ENCODE measurements around the gene MFSD6L. TPM values are rescaled to one million over a fixed set of nuclear protein-coding genes. Genes with fewer than 3 reads are reported as not detected.

The MFSD6L gene
- total and polyA plus RNA-seq, 2 experiments from 2014 or later = not detected

GRCh38 chr17:8776881-8777280 is 22.3 kb downstream of the MFSD6L start:
- no peak overlapping the region for H3K4me2 ChIP-seq (ENCODE audit: unreplicated experiment)
- TF ChIP-seq EZH2phosphoT487 (IDR thresholded peaks at IDR 0.05; ENCODE audit: insufficient read depth, low read depth) (no peak), EZH2 (IDR thresholded peaks at IDR 0.05; ENCODE audit: insufficient read depth, poor library complexity, severe bottlenecking) (no peak)
- in situ Hi-C loops (cut with MboI) = no loop called here
- H3K27me3 ChIP-seq (replicated peaks; ENCODE audit: insufficient read depth) = peaks cover 11% of the 10 kb centered on the region
- H3K4me1 ChIP-seq (ENCODE audit: insufficient read depth) = no peaks in the 10 kb centered on the region
- no peak overlapping the region for H3K27ac ChIP-seq
- no peaks in the 10 kb centered on the region for H4K20me1 ChIP-seq (ENCODE audit: insufficient read depth)
- WGBS, 2 experiments (ENCODE audit: low coverage in 1 of 2, low lambda C conversion rate in 2 of 2, missing lambda C conversion rate in 2 of 2) = 39% methylated on average over 1 of the region's 1 CpG
- no peak overlapping the region for H3K4me3 ChIP-seq
- no peak overlapping the region for H2AFZ ChIP-seq
- DNase-seq = no peak
- H3F3A ChIP-seq (ENCODE audit: insufficient read depth) = no peaks in the 10 kb centered on the region
- no peaks in the 10 kb centered on the region for H3K36me3 ChIP-seq (ENCODE audit: low read depth)
- no peak overlapping the region for H3K9ac ChIP-seq
- H3K9me3 ChIP-seq (ENCODE audit: low read depth) = no peaks in the 10 kb centered on the region
- H3K79me2 ChIP-seq (ENCODE audit: insufficient read depth) = no peaks in the 10 kb centered on the region
- no peaks in the 10 kb centered on the region for H3K9me2 ChIP-seq (ENCODE audit: insufficient read depth)

- Histone ChIP-seq H3K79me2 (ENCODE audit: insufficient read depth) (no peaks in the 10 kb centered on the region), H3K4me1 (ENCODE audit: insufficient read depth) (no peaks in the 10 kb centered on the region), H3K4me3 (no peak overlapping the region), H3K27ac (no peak overlapping the region), H3F3A (ENCODE audit: insufficient read depth) (no peaks in the 10 kb centered on the region), H3K27me3 (replicated peaks; ENCODE audit: insufficient read depth) (peaks cover 11% of the 10 kb centered on the region), H4K20me1 (ENCODE audit: insufficient read depth) (no peaks in the 10 kb centered on the region), H3K9me3 (ENCODE audit: low read depth) (no peaks in the 10 kb centered on the region), H3K4me2 (ENCODE audit: unreplicated experiment) (no peak overlapping the region), H3K9ac (no peak overlapping the region), H3K36me3 (ENCODE audit: low read depth) (no peaks in the 10 kb centered on the region), H2AFZ (no peak overlapping the region), H3K9me2 (ENCODE audit: insufficient read depth) (no peaks in the 10 kb centered on the region)
- no peak for TF ChIP-seq EZH2 (IDR thresholded peaks at IDR 0.05; ENCODE audit: insufficient read depth, poor library complexity, severe bottlenecking)
- no peak for TF ChIP-seq EZH2phosphoT487 (IDR thresholded peaks at IDR 0.05; ENCODE audit: insufficient read depth, low read depth)
- in situ Hi-C loops (cut with MboI) = no loop called here
- no peak for DNase-seq
Measured at GRCh38 chr17:8776248-8776647, 22.9 kb downstream of the MFSD6L start.

- 75 to 89% methylated on average over 2 of the region's 2 CpGs for WGBS, 2 experiments (ENCODE audit: low coverage in 1 of 2, low lambda C conversion rate in 2 of 2, missing lambda C conversion rate in 2 of 2)
- Histone ChIP-seq H3K9me3 (ENCODE audit: low read depth) (no peaks in the 10 kb centered on the region), H3K4me1 (ENCODE audit: insufficient read depth) (no peaks in the 10 kb centered on the region), H3K4me2 (ENCODE audit: unreplicated experiment) (no peak overlapping the region), H4K20me1 (ENCODE audit: insufficient read depth) (no peaks in the 10 kb centered on the region), H3K27me3 (replicated peaks; ENCODE audit: insufficient read depth) (peaks cover 25% of the 10 kb centered on the region), H3K9me2 (ENCODE audit: insufficient read depth) (no peaks in the 10 kb centered on the region), H3K79me2 (ENCODE audit: insufficient read depth) (no peaks in the 10 kb centered on the region), H2AFZ (no peak overlapping the region), H3K27ac (no peak overlapping the region), H3K9ac (no peak overlapping the region), H3F3A (ENCODE audit: insufficient read depth) (no peaks in the 10 kb centered on the region), H3K36me3 (ENCODE audit: low read depth) (no peaks in the 10 kb centered on the region), H3K4me3 (no peak overlapping the region)
- TF ChIP-seq EZH2 (IDR thresholded peaks at IDR 0.05; ENCODE audit: insufficient read depth, poor library complexity, severe bottlenecking) = no peak
- in situ Hi-C loops (cut with MboI) = no loop called here
- DNase-seq = peak; percentile 48
Measured at GRCh38 chr17:8766731-8767130, 32.4 kb downstream of the MFSD6L start.

- in situ Hi-C loops (cut with MboI) = no loop called here
- H3K36me3 ChIP-seq (ENCODE audit: low read depth) = no peaks in the 10 kb centered on the region
Measured at GRCh38 chr17:8762012-8762411, 37.2 kb downstream of the MFSD6L start.

GRCh38 chr17:8758137-8758596 is 41.0 kb downstream of the MFSD6L start, which contains the start of gene SPDYE4:
Gene SPDYE4, minus strand, starts transcription at chr17:8758546. Its CDS starts 164 bp downstream, at chr17:8758382.
- Histone ChIP-seq H3K4me1 (ENCODE audit: insufficient read depth) (no peaks in the 10 kb centered on the region), H4K20me1 (ENCODE audit: insufficient read depth) (no peaks in the 10 kb centered on the region), H3K9ac (no peak within 1 kb of the TSS), H3K79me2 (ENCODE audit: insufficient read depth) (no peaks in the 10 kb centered on the region), H2AFZ (no peak within 1 kb of the TSS), H3K27me3 (replicated peaks; ENCODE audit: insufficient read depth) (peaks cover 38% of the 10 kb centered on the region), H3K4me2 (ENCODE audit: unreplicated experiment) (no peak within 1 kb of the TSS), H3K4me3 (no peak within 1 kb of the TSS), H3K9me3 (ENCODE audit: low read depth) (no peaks in the 10 kb centered on the region), H3K27ac (no peak within 1 kb of the TSS), H3K9me2 (ENCODE audit: insufficient read depth) (no peaks in the 10 kb centered on the region), H3F3A (ENCODE audit: insufficient read depth) (no peaks in the 10 kb centered on the region), H3K36me3 (ENCODE audit: low read depth) (no peaks in the 10 kb centered on the region)
- WGBS, 2 experiments (ENCODE audit: low coverage in 1 of 2, low lambda C conversion rate in 2 of 2, missing lambda C conversion rate in 2 of 2) = 81% methylated on average over 15 of the region's 15 CpGs
- in situ Hi-C loops (cut with MboI) = loop anchor here (10.0 kb wide), 1 partner anchor 343 kb away; no protein-coding TSS in a partner anchor
- no peak for TF ChIP-seq EZH2 (IDR thresholded peaks at IDR 0.05; ENCODE audit: insufficient read depth, poor library complexity, severe bottlenecking)
- TF ChIP-seq EZH2phosphoT487 (IDR thresholded peaks at IDR 0.05; ENCODE audit: insufficient read depth, low read depth) = no peak
- DNase-seq = no peak

More at GRCh38 chr17:8762012-8762411, 37.2 kb downstream of the MFSD6L start:
- Histone ChIP-seq H3K9ac (no peak overlapping the region), H3K79me2 (ENCODE audit: insufficient read depth) (no peaks in the 10 kb centered on the region), H4K20me1 (ENCODE audit: insufficient read depth) (no peaks in the 10 kb centered on the region), H3K9me3 (ENCODE audit: low read depth) (no peaks in the 10 kb centered on the region), H3K27ac (no peak overlapping the region), H2AFZ (no peak overlapping the region), H3K27me3 (replicated peaks; ENCODE audit: insufficient read depth) (peaks cover 32% of the 10 kb centered on the region), H3K4me2 (ENCODE audit: unreplicated experiment) (no peak overlapping the region), H3K9me2 (ENCODE audit: insufficient read depth) (no peaks in the 10 kb centered on the region), H3K4me1 (ENCODE audit: insufficient read depth) (no peaks in the 10 kb centered on the region), H3F3A (ENCODE audit: insufficient read depth) (no peaks in the 10 kb centered on the region), H3K4me3 (no peak overlapping the region)
- TF ChIP-seq EZH2phosphoT487 (IDR thresholded peaks at IDR 0.05; ENCODE audit: insufficient read depth, low read depth) (no peak), EZH2 (IDR thresholded peaks at IDR 0.05; ENCODE audit: insufficient read depth, poor library complexity, severe bottlenecking) (no peak)
- DNase-seq = no peak
- WGBS, 2 experiments (ENCODE audit: low coverage in 1 of 2, low lambda C conversion rate in 2 of 2, missing lambda C conversion rate in 2 of 2) = 64% methylated on average over 8 of the region's 8 CpGs

Measured in GM23248 (cell line).